Naive B cell (primary cell): ENCODE measurements around the gene FUT8. TPM values are rescaled to one million over a fixed set of nuclear protein-coding genes. Genes with fewer than 3 reads are reported as not detected.

Experiments used
- ATAC-seq, 2 donors: fragments of 150-1000 bp; cut with Tn5 transposase; 2 replicates each; pipeline ENCODE4 v1.10.0; 2021; ENCODE audit warnings: low read depth in 2 of 2, mild to moderate bottlenecking in 2 of 2, moderate library complexity in 2 of 2
- DNase-seq: peaks from one replicate; pipeline ENCODE4 v3.0.0; 2022
- H3K27ac Mint-ChIP-seq, 6 donors: one replicate each; pipeline ENCODE4 v1.8.0; 2020 to 2022; ENCODE audit warnings: mild to moderate bottlenecking in 6 of 6, mixed read lengths in 6 of 6, moderate library complexity in 5 of 6, inconsistent platforms in 2 of 6
- H3K27me3 Mint-ChIP-seq, 3 donors: one replicate each; pipeline ENCODE4 v1.8.0; 2021 to 2022; ENCODE audit warnings: mixed read lengths in 3 of 3, mild to moderate bottlenecking in 1 of 3
- H3K36me3 Mint-ChIP-seq, 2 donors: one replicate each; pipeline ENCODE4 v1.8.0; 2020 to 2022; ENCODE audit warnings: mixed read lengths in 2 of 2, inconsistent platforms in 1 of 2, mild to moderate bottlenecking in 1 of 2
- H3K4me1 Mint-ChIP-seq, 3 donors: one replicate each; pipeline ENCODE4 v1.8.0; 2020 to 2022; ENCODE audit warnings: mixed read lengths in 3 of 3, inconsistent platforms in 1 of 3, mild to moderate bottlenecking in 1 of 3, moderate library complexity in 1 of 3
- H3K4me3 Mint-ChIP-seq, 8 donors: one replicate each; pipeline ENCODE4 v1.8.0; 2020 to 2022; ENCODE audit warnings: mild to moderate bottlenecking in 8 of 8, mixed read lengths in 8 of 8, moderate library complexity in 8 of 8, inconsistent platforms in 2 of 8
- H3K9me3 Mint-ChIP-seq, 7 donors: one replicate each; pipeline ENCODE4 v1.8.0; 2020 to 2022; ENCODE audit warnings: mixed read lengths in 7 of 7, mild to moderate bottlenecking in 5 of 7, inconsistent platforms in 2 of 7, moderate library complexity in 1 of 7
- polyA plus RNA-seq, 6 donors: library from polyadenylated mRNA; unstranded; fragments of 300-500 nt; fragmentation: Illumina TruSeq; gene quantifications; one replicate each; pipeline ENCODE4 v1.2.3, GENCODE V29; 2021; ENCODE audit warnings: low read depth in 6 of 6

The FUT8 gene
- polyA plus RNA-seq, 6 donors from 2014 or later = 5.7 to 22.8 (median 16.2) TPM

GRCh38 chr14:65491274-65491673, 78.7 kb downstream of the FUT8 start:
- Mint-ChIP-seq H3K27ac (peak overlapping the region in 1 of 6 donors; percentile 41), H3K9me3 (peaks cover 6 to 15% (median 8%) of the 10 kb centered on the region in 7 donors), H3K4me1 (peaks cover 27 to 28% (median 27%) of the 10 kb centered on the region in 3 donors), H3K36me3 (peaks cover 24 to 31% of the 10 kb centered on the region in 2 donors), H3K27me3 (no peaks in the 10 kb centered on the region), H3K4me3 (no peak overlapping the region)
- ATAC-seq = no peak
- no peak for DNase-seq

- Mint-ChIP-seq H3K4me3 (peak overlapping the region in 2 of 8 donors; percentile 40 to 51), H3K36me3 (peaks cover 28 to 37% of the 10 kb centered on the region in 2 donors), H3K27ac (peak overlapping the region in 2 of 6 donors; percentile 60 to 89), H3K4me1 (peaks cover 18 to 23% (median 20%) of the 10 kb centered on the region in 3 donors), H3K9me3 (peaks cover 8 to 21% (median 14%) of the 10 kb centered on the region in 7 donors), H3K27me3 (no peaks in the 10 kb centered on the region)
- DNase-seq (peak; percentile 1), ATAC-seq (peak; percentile 49 to 58)
These were observed 79.7 kb downstream of the FUT8 start for GRCh38 chr14:65492266-65492665.

GRCh38 chr14:65495196-65495595, 82.7 kb downstream of the FUT8 start:
- H3K9me3 Mint-ChIP-seq = peaks cover 8 to 21% (median 14%) of the 10 kb centered on the region in 7 donors
- DNase-seq = no peak
- H3K27me3 Mint-ChIP-seq = no peaks in the 10 kb centered on the region
- no peak for ATAC-seq
- no peak overlapping the region for H3K4me3 Mint-ChIP-seq
- H3K36me3 Mint-ChIP-seq = peaks cover 21 to 37% of the 10 kb centered on the region in 2 donors
- no peak overlapping the region for H3K27ac Mint-ChIP-seq
- peaks cover 8 to 14% (median 11%) of the 10 kb centered on the region in 3 donors for H3K4me1 Mint-ChIP-seq

- H3K27ac Mint-ChIP-seq = peak overlapping the region in 1 of 6 donors; percentile 67
- H3K4me3 Mint-ChIP-seq = no peak overlapping the region
- DNase-seq = no peak
- H3K27me3 Mint-ChIP-seq = no peaks in the 10 kb centered on the region
- peaks cover 17 to 29% of the 10 kb centered on the region in 2 donors for H3K36me3 Mint-ChIP-seq
- H3K4me1 Mint-ChIP-seq = peaks cover 14 to 25% (median 22%) of the 10 kb centered on the region in 3 donors
- peaks cover 7 to 21% (median 14%) of the 10 kb centered on the region in 7 donors for H3K9me3 Mint-ChIP-seq
- no peak for ATAC-seq
These were observed 83.9 kb downstream of the FUT8 start for GRCh38 chr14:65496178-65496993.

- H3K27me3 Mint-ChIP-seq = no peaks in the 10 kb centered on the region
- H3K27ac Mint-ChIP-seq = peak overlapping the region in 2 of 6 donors; percentile 29 to 89
- no peak for ATAC-seq
- peaks cover 21 to 34% (median 30%) of the 10 kb centered on the region in 3 donors for H3K4me1 Mint-ChIP-seq
- peaks cover 10 to 16% of the 10 kb centered on the region in 2 donors for H3K36me3 Mint-ChIP-seq
- peaks cover 3 to 15% (median 10%) of the 10 kb centered on the region in 7 donors for H3K9me3 Mint-ChIP-seq
- DNase-seq = no peak
- no peak overlapping the region for H3K4me3 Mint-ChIP-seq
These were observed 86.6 kb downstream of the FUT8 start for GRCh38 chr14:65499138-65499537.

GRCh38 chr14:65500075-65500474, 87.5 kb downstream of the FUT8 start:
- Mint-ChIP-seq H3K36me3 (peaks cover 10 to 16% of the 10 kb centered on the region in 2 donors), H3K27me3 (no peaks in the 10 kb centered on the region), H3K4me3 (no peak overlapping the region), H3K9me3 (peaks cover 3 to 15% (median 10%) of the 10 kb centered on the region in 7 donors), H3K4me1 (peaks cover 21 to 34% (median 34%) of the 10 kb centered on the region in 3 donors), H3K27ac (peak overlapping the region in 2 of 6 donors; percentile 26 to 71)
- DNase-seq (no peak), ATAC-seq (no peak)

GRCh38 chr14:65501328-65501727, 88.8 kb downstream of the FUT8 start:
- peak overlapping the region in 3 of 6 donors; percentile 10 to 71 (median 23) for H3K27ac Mint-ChIP-seq
- peaks cover 25 to 36% (median 34%) of the 10 kb centered on the region in 3 donors for H3K4me1 Mint-ChIP-seq
- H3K4me3 Mint-ChIP-seq = no peak overlapping the region
- peaks cover 2 to 6% (median 4%) of the 10 kb centered on the region in 7 donors for H3K9me3 Mint-ChIP-seq
- H3K36me3 Mint-ChIP-seq = peaks cover 3 to 5% of the 10 kb centered on the region in 2 donors
- ATAC-seq (peak; percentile 27 to 28), DNase-seq (no peak)
- H3K27me3 Mint-ChIP-seq = no peaks in the 10 kb centered on the region

GRCh38 chr14:65502676-65503124, 90.2 kb downstream of the FUT8 start:
- peaks cover 0 to 5% (median 0%) of the 10 kb centered on the region in 7 donors for H3K9me3 Mint-ChIP-seq
- H3K27ac Mint-ChIP-seq = peak overlapping the region in 1 of 6 donors; percentile 0
- H3K27me3 Mint-ChIP-seq = no peaks in the 10 kb centered on the region
- peaks cover 25 to 41% (median 36%) of the 10 kb centered on the region in 3 donors for H3K4me1 Mint-ChIP-seq
- H3K36me3 Mint-ChIP-seq = peaks cover 0 to 9% of the 10 kb centered on the region in 2 donors
- H3K4me3 Mint-ChIP-seq = peak overlapping the region in 1 of 8 donors; percentile 57
- no peak for ATAC-seq
- no peak for DNase-seq

GRCh38 chr14:65503771-65504170, 91.2 kb downstream of the FUT8 start:
- Mint-ChIP-seq H3K36me3 (peaks cover 3 to 11% of the 10 kb centered on the region in 2 donors), H3K4me1 (peaks cover 25 to 46% (median 34%) of the 10 kb centered on the region in 3 donors), H3K27ac (no peak overlapping the region), H3K9me3 (peaks cover 0 to 5% (median 2%) of the 10 kb centered on the region in 7 donors), H3K27me3 (no peaks in the 10 kb centered on the region), H3K4me3 (no peak overlapping the region)
- DNase-seq (no peak), ATAC-seq (no peak)

GRCh38 chr14:65506801-65507200, 94.3 kb downstream of the FUT8 start:
- no peak overlapping the region for H3K4me3 Mint-ChIP-seq
- H3K27me3 Mint-ChIP-seq = no peaks in the 10 kb centered on the region
- H3K4me1 Mint-ChIP-seq = peaks cover 23 to 56% (median 38%) of the 10 kb centered on the region in 3 donors
- ATAC-seq (no peak), DNase-seq (no peak)
- peaks cover 19 to 21% of the 10 kb centered on the region in 2 donors for H3K36me3 Mint-ChIP-seq
- no peak overlapping the region for H3K27ac Mint-ChIP-seq
- H3K9me3 Mint-ChIP-seq = peaks cover 0 to 23% (median 10%) of the 10 kb centered on the region in 7 donors

GRCh38 chr14:65509842-65510241, 97.3 kb downstream of the FUT8 start:
- Mint-ChIP-seq H3K27ac (peak overlapping the region in 1 of 6 donors; percentile 65), H3K4me3 (no peak overlapping the region), H3K9me3 (peaks cover 0 to 25% (median 10%) of the 10 kb centered on the region in 7 donors), H3K4me1 (peaks cover 21 to 52% (median 29%) of the 10 kb centered on the region in 3 donors), H3K36me3 (peaks cover 19 to 21% of the 10 kb centered on the region in 2 donors), H3K27me3 (no peaks in the 10 kb centered on the region)
- DNase-seq (no peak), ATAC-seq (no peak)

- Mint-ChIP-seq H3K27me3 (no peaks in the 10 kb centered on the region), H3K36me3 (peaks cover 9 to 19% of the 10 kb centered on the region in 2 donors), H3K4me3 (no peak overlapping the region), H3K9me3 (peaks cover 0 to 23% (median 8%) of the 10 kb centered on the region in 7 donors), H3K27ac (peak overlapping the region in 4 of 6 donors; percentile 24 to 91 (median 50)), H3K4me1 (peaks cover 26 to 48% (median 37%) of the 10 kb centered on the region in 3 donors)
- DNase-seq (no peak), ATAC-seq (no peak)
These were observed 101.1 kb downstream of the FUT8 start for GRCh38 chr14:65513671-65514070.

GRCh38 chr14:65517635-65518542, 105.4 kb downstream of the FUT8 start:
- H3K4me3 Mint-ChIP-seq = no peak overlapping the region
- H3K4me1 Mint-ChIP-seq = peaks cover 18 to 31% (median 28%) of the 10 kb centered on the region in 3 donors
- H3K36me3 Mint-ChIP-seq = no peaks in the 10 kb centered on the region
- H3K27me3 Mint-ChIP-seq = no peaks in the 10 kb centered on the region
- H3K9me3 Mint-ChIP-seq = peaks cover 0 to 5% (median 0%) of the 10 kb centered on the region in 7 donors
- DNase-seq = no peak
- H3K27ac Mint-ChIP-seq = peak overlapping the region in 5 of 6 donors; percentile 3 to 92 (median 63)
- ATAC-seq = no peak
